ENCODE results near the gene CARM1. TPM values are rescaled to one million over a fixed set of nuclear protein-coding genes. Genes with fewer than 3 reads are reported as not detected.

CARM1 gene
- total and polyA plus RNA-seq, 2 of the 13 experiments (the other 11 are each of a cell fraction or from before 2014, with no cell fraction given), result 27.6 to 55.8 TPM

DNA sequence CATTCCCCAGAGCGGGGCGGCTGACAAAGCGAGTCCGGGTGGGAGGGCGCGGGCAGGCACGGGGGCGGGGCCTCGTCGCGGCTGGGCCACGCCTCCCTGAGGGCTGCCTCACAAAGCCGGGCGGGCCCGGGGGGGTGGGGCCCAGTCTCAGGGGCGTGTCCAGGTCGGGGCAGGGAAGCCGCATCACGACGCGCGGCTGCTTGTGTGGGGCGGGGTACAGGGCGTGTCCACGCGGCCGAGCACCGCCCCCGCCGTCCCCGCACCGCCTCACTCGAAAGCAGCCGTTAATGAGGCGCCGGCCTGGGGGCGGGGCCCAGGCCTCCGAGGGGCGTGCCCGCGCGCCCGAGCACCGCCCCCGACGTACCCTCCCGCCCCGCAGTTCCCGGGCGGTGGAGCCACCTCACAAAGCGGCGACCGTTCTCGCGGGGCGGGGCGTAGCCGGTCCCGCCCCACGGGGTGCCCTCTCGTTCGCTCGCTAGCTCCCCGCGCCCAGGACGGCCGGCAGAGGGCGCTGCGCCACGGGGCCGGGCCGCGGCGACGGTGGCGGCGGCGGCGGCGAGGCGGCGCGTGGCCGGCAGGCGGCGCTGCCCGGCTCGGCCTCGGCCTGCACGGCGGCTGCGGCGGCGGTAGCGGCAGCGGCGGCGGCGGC, at the start of gene CARM1 (continued):
- TF ChIP-seq, protein P1, sequence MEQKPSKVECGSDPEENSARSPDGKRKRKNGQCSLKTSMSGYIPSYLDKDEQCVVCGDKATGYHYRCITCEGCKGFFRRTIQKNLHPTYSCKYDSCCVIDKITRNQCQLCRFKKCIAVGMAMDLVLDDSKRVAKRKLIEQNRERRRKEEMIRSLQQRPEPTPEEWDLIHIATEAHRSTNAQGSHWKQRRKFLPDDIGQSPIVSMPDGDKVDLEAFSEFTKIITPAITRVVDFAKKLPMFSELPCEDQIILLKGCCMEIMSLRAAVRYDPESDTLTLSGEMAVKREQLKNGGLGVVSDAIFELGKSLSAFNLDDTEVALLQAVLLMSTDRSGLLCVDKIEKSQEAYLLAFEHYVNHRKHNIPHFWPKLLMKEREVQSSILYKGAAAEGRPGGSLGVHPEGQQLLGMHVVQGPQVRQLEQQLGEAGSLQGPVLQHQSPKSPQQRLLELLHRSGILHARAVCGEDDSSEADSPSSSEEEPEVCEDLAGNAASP (CRISPR knock-in tag; IDR thresholded peaks at IDR 0.05; ENCODE audit: borderline replicate concordance), result peak; percentile 25; the same call in 1 of the 2 replicates
- no peak for TF ChIP-seq EED (CRISPR knock-in tag; IDR thresholded peaks at IDR 0.05)
- no peak for TF ChIP-seq ZFP62 (CRISPR knock-in tag; IDR thresholded peaks at IDR 0.05)
- TF ChIP-seq ZNF253 (CRISPR knock-in tag; IDR thresholded peaks at IDR 0.05; ENCODE audit: borderline replicate concordance), result no peak
- TF ChIP-seq, protein P2, sequence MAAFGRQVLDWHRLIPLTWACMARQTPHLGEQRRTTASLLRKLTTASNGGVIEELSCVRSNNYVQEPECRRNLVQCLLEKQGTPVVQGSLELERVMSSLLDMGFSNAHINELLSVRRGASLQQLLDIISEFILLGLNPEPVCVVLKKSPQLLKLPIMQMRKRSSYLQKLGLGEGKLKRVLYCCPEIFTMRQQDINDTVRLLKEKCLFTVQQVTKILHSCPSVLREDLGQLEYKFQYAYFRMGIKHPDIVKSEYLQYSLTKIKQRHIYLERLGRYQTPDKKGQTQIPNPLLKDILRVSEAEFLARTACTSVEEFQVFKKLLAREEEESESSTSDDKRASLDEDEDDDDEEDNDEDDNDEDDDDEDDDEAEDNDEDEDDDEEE (CRISPR knock-in tag; IDR thresholded peaks at IDR 0.05), result no peak
- TF ChIP-seq SP5 (CRISPR knock-in tag; IDR thresholded peaks at IDR 0.05; ENCODE audit: borderline replicate concordance, low read depth), result peak; percentile 67
- no peak for TF ChIP-seq RCOR2 (CRISPR knock-in tag; IDR thresholded peaks at IDR 0.05)
- TF ChIP-seq, protein P3, sequence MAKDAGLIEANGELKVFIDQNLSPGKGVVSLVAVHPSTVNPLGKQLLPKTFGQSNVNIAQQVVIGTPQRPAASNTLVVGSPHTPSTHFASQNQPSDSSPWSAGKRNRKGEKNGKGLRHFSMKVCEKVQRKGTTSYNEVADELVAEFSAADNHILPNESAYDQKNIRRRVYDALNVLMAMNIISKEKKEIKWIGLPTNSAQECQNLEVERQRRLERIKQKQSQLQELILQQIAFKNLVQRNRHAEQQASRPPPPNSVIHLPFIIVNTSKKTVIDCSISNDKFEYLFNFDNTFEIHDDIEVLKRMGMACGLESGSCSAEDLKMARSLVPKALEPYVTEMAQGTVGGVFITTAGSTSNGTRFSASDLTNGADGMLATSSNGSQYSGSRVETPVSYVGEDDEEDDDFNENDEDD (CRISPR knock-in tag; IDR thresholded peaks at IDR 0.05; ENCODE audit: borderline replicate concordance), result peak; percentile 34; the same call in 1 of the 2 replicates
- TF ChIP-seq, protein P4, sequence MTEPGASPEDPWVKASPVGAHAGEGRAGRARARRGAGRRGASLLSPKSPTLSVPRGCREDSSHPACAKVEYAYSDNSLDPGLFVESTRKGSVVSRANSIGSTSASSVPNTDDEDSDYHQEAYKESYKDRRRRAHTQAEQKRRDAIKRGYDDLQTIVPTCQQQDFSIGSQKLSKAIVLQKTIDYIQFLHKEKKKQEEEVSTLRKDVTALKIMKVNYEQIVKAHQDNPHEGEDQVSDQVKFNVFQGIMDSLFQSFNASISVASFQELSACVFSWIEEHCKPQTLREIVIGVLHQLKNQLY (CRISPR knock-in tag; IDR thresholded peaks at IDR 0.05), result no peak
- TF ChIP-seq, protein P5, sequence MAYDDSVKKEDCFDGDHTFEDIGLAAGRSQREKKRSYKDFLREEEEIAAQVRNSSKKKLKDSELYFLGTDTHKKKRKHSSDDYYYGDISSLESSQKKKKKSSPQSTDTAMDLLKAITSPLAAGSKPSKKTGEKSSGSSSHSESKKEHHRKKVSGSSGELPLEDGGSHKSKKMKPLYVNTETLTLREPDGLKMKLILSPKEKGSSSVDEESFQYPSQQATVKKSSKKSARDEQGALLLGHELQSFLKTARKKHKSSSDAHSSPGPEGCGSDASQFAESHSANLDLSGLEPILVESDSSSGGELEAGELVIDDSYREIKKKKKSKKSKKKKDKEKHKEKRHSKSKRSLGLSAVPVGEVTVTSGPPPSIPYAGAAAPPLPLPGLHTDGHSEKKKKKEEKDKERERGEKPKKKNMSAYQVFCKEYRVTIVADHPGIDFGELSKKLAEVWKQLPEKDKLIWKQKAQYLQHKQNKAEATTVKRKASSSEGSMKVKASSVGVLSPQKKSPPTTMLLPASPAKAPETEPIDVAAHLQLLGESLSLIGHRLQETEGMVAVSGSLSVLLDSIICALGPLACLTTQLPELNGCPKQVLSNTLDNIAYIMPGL (CRISPR knock-in tag; IDR thresholded peaks at IDR 0.05; ENCODE audit: borderline replicate concordance in 1 of 2, low read depth in 1 of 2), result peak in 1 of 2 experiments; percentile 56; a peak in 1 of 4 replicates
- no peak for TF ChIP-seq ZNF674 (CRISPR knock-in tag; IDR thresholded peaks at IDR 0.05; ENCODE audit: low read depth)
- no peak for TF ChIP-seq NFATC3 (CRISPR knock-in tag; IDR thresholded peaks at IDR 0.05)
- TF ChIP-seq ZNF460 (CRISPR knock-in tag; IDR thresholded peaks at IDR 0.05; ENCODE audit: borderline replicate concordance), result no peak
- no peak for TF ChIP-seq NCOA2 (CRISPR knock-in tag; IDR thresholded peaks at IDR 0.05)
- TF ChIP-seq, protein P6, sequence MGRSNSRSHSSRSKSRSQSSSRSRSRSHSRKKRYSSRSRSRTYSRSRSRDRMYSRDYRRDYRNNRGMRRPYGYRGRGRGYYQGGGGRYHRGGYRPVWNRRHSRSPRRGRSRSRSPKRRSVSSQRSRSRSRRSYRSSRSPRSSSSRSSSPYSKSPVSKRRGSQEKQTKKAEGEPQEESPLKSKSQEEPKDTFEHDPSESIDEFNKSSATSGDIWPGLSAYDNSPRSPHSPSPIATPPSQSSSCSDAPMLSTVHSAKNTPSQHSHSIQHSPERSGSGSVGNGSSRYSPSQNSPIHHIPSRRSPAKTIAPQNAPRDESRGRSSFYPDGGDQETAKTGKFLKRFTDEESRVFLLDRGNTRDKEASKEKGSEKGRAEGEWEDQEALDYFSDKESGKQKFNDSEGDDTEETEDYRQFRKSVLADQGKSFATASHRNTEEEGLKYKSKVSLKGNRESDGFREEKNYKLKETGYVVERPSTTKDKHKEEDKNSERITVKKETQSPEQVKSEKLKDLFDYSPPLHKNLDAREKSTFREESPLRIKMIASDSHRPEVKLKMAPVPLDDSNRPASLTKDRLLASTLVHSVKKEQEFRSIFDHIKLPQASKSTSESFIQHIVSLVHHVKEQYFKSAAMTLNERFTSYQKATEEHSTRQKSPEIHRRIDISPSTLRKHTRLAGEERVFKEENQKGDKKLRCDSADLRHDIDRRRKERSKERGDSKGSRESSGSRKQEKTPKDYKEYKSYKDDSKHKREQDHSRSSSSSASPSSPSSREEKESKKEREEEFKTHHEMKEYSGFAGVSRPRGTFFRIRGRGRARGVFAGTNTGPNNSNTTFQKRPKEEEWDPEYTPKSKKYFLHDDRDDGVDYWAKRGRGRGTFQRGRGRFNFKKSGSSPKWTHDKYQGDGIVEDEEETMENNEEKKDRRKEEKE (IDR thresholded peaks at IDR 0.05), result no peak
- no peak for TF ChIP-seq POLR2A (IDR thresholded peaks at IDR 0.05; ENCODE audit: insufficient read depth in 1 of 2, low read depth in 2 of 2, low read length in 2 of 2)
- TF ChIP-seq HOXA7 (CRISPR knock-in tag; IDR thresholded peaks at IDR 0.05), result no peak
- TF ChIP-seq ZNF44 (CRISPR knock-in tag; IDR thresholded peaks at IDR 0.05), result no peak
- TF ChIP-seq SNRNP70 (IDR thresholded peaks at IDR 0.05; ENCODE audit: low read depth, low read length), result no peak
- peak; percentile 27; the same call in 1 of the 2 replicates for TF ChIP-seq SALL1 (CRISPR knock-in tag; IDR thresholded peaks at IDR 0.05)
- peak; percentile 22 for TF ChIP-seq SKI (IDR thresholded peaks at IDR 0.05; ENCODE audit: partially characterized antibody)
- no peak for TF ChIP-seq ZSCAN9 (CRISPR knock-in tag; IDR thresholded peaks at IDR 0.05; ENCODE audit: borderline replicate concordance)
